HepG2 (cell line): Measurements from ENCODE around the gene INTS2. TPM values are rescaled to one million over a fixed set of nuclear protein-coding genes. Genes with fewer than 3 reads are reported as not detected.
A peak's percentile ranks its signal among the peaks of the same experiment; 100 is the strongest.

Experiments used
- GABPA ChIP-seq, 2 experiments: IDR thresholded peaks; 2 replicates each; pipeline ENCODE4 v1.6.1; 2011 to 2016; ENCODE audit warnings: low read depth in 2 of 2, low read length in 1 of 2, missing biosample characterization in 1 of 2, missing genetic modification characterization in 1 of 2
- SMARCE1 ChIP-seq: fragments of 450-650 bp; IDR thresholded peaks from 2 replicates; pipeline ENCODE4 v1.6.1; 2017; ENCODE audit warnings: borderline replicate concordance
- ZBTB1 ChIP-seq: sonication (generic); formaldehyde crosslinking; IDR thresholded peaks from 2 replicates; pipeline ENCODE4 v1.4.0; 2020; ENCODE audit warnings: missing genetic modification reagents, borderline replicate concordance
- ZNF30 ChIP-seq: sonication (generic); formaldehyde crosslinking; IDR thresholded peaks from 2 replicates; pipeline ENCODE4 v1.5.0; 2020; ENCODE audit warnings: mild to moderate bottlenecking, missing genetic modification reagents
- ZNF652 ChIP-seq: IDR thresholded peaks from 2 replicates; pipeline ENCODE4 v1.6.1; 2016; ENCODE audit warnings: low read depth, borderline replicate concordance
- ZNF770 ChIP-seq: sonication (generic); formaldehyde crosslinking; IDR thresholded peaks from 2 replicates; pipeline ENCODE4 v1.5.0; 2020; ENCODE audit warnings: mild to moderate bottlenecking, missing genetic modification reagents
- ZSCAN31 ChIP-seq: sonication (generic); formaldehyde crosslinking; IDR thresholded peaks from 2 replicates; pipeline ENCODE4 v1.5.0; 2020; ENCODE audit warnings: low read depth, mild to moderate bottlenecking, missing genetic modification reagents
- polyA plus RNA-seq, 8 experiments: library from polyadenylated mRNA; depleted of rRNA in 3 of 8; stranded (reverse) in 7 of 8; unstranded in 1 of 8; fragments of >200 nt; fragmentation: Illumina TruSeq in 4 of 8; extraction: Trizol in 4 of 8; gene quantifications; 2 replicates each; pipeline versions ENCODE4 v1.2.1 to v1.2.3, GENCODE V29; 2011 to 2016; ENCODE audit warnings: low read depth in 4 of 8, missing spikeins in 1 of 8, mixed read lengths in 1 of 8; ENCODE audit not compliant: insufficient read depth in 1 of 8
- total RNA-seq, 5 experiments: library from RNA; depleted of rRNA; stranded (reverse); fragments of >200 nt; fragmentation: Illumina TruSeq; extraction: Trizol; gene quantifications; 2 replicates each; pipeline ENCODE4 v1.2.3, GENCODE V29; 2016; ENCODE audit warnings: low read depth in 1 of 5
- TF ChIP-seq, protein P1 (sequence below): sonication (generic); formaldehyde crosslinking; IDR thresholded peaks from 2 replicates; pipeline ENCODE4 v1.5.1; 2020; ENCODE audit warnings: mild to moderate bottlenecking, missing genetic modification reagents, moderate library complexity
- TF ChIP-seq, protein P2 (sequence below), 2 experiments: sonication (generic) in 1 of 2; formaldehyde crosslinking in 1 of 2; IDR thresholded peaks; 2 replicates each; pipeline versions ENCODE4 v1.6.1 to v1.9.0; 2014 to 2022; ENCODE audit warnings: antibody characterized with exemption in 1 of 2, borderline replicate concordance in 1 of 2, inconsistent platforms in 1 of 2, low read depth in 1 of 2, missing genetic modification reagents in 1 of 2
- TF ChIP-seq, protein P3 (sequence below): sonication (generic); formaldehyde crosslinking; IDR thresholded peaks from 2 replicates; pipeline ENCODE4 v1.5.0; 2020; ENCODE audit warnings: mild to moderate bottlenecking, low read depth, missing genetic modification reagents, borderline replicate concordance
- TF ChIP-seq, protein P4 (sequence below): sonication (generic); formaldehyde crosslinking; IDR thresholded peaks from 2 replicates; pipeline ENCODE4 v1.8.1; 2023; ENCODE audit warnings: mild to moderate bottlenecking, missing genetic modification reagents
- TF ChIP-seq, protein P5 (sequence below): sonication (generic); formaldehyde crosslinking; IDR thresholded peaks from 2 replicates; pipeline ENCODE4 v1.5.0; 2020; ENCODE audit warnings: missing genetic modification reagents
- TF ChIP-seq, protein P6 (sequence below): IDR thresholded peaks from 2 replicates; pipeline ENCODE4 v1.6.1; 2016

INTS2 gene
- total and polyA plus RNA-seq, 2 of the 13 experiments (the other 11 are each of a cell fraction or from before 2014, with no cell fraction given), result 20.5 to 30.2 TPM

DNA sequence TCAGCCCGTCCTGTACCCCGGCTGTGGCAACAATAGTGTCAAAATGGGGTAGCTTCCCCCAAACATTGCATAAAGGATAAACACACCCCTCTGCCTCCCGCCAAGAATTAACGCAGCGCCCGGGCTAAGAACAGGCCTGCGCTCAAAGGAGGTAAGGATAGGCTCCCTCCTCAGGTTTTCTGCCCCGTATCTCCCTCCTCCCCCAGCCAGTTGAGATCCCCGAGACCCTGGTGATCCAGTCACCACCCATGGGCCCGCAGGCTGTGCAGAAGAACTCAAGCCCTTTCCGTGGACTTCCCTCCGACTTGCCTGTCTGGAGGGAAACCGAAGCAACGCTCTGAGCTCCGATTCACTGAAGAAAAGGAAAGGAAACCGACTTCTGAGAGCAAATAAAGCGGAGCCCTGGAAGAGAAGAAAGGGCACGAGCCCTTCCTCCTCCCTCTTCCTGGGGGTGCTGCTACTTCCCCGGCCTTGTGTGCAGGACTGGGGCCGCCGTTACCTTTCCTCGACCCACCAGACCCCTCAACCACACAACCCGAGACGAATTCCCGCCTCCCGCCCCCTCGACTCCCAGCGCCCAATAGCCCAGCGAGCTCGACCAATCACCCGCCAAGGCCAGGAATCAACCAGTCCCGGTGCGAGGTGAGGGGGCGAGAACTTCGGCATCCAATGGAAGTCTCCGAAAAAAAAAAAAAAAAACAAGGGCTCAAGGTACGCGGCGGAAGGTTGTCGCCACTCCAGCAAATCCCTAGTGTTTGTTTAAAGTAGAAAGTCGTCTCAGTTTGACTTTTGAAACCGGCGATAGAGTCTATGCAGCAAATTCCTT is 64.6 kb downstream of the INTS2 start, which contains the start of gene BRIP1 (continued):
- TF ChIP-seq ZNF30 (CRISPR knock-in tag) (no peak), GABPA (IDR thresholded peaks at IDR 0.05; ENCODE audit: low read depth, low read length) (no peak), GABPA (CRISPR knock-in tag; IDR thresholded peaks at IDR 0.05; ENCODE audit: low read depth) (peak; percentile 58; the same call in 1 of the 2 replicates), SMARCE1 (no peak), ZSCAN31 (CRISPR knock-in tag) (no peak; the same call in 1 of the 2 replicates), ZBTB1 (no peak), ZNF770 (CRISPR knock-in tag) (0 out of 2 replicates have a peak, but pooled peaks have one; percentile 23), ZNF652 (CRISPR knock-in tag) (no peak)
- TF ChIP-seq, protein P1, sequence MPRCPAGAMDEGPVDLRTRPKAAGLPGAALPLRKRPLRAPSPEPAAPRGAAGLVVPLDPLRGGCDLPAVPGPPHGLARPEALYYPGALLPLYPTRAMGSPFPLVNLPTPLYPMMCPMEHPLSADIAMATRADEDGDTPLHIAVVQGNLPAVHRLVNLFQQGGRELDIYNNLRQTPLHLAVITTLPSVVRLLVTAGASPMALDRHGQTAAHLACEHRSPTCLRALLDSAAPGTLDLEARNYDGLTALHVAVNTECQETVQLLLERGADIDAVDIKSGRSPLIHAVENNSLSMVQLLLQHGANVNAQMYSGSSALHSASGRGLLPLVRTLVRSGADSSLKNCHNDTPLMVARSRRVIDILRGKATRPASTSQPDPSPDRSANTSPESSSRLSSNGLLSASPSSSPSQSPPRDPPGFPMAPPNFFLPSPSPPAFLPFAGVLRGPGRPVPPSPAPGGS (CRISPR knock-in tag), result peak; percentile 56; the same call in 1 of the 2 replicates
- TF ChIP-seq, protein P2, sequence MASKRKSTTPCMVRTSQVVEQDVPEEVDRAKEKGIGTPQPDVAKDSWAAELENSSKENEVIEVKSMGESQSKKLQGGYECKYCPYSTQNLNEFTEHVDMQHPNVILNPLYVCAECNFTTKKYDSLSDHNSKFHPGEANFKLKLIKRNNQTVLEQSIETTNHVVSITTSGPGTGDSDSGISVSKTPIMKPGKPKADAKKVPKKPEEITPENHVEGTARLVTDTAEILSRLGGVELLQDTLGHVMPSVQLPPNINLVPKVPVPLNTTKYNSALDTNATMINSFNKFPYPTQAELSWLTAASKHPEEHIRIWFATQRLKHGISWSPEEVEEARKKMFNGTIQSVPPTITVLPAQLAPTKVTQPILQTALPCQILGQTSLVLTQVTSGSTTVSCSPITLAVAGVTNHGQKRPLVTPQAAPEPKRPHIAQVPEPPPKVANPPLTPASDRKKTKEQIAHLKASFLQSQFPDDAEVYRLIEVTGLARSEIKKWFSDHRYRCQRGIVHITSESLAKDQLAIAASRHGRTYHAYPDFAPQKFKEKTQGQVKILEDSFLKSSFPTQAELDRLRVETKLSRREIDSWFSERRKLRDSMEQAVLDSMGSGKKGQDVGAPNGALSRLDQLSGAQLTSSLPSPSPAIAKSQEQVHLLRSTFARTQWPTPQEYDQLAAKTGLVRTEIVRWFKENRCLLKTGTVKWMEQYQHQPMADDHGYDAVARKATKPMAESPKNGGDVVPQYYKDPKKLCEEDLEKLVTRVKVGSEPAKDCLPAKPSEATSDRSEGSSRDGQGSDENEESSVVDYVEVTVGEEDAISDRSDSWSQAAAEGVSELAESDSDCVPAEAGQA (IDR thresholded peaks at IDR 0.05; ENCODE audit: low read depth), result no peak
- TF ChIP-seq, protein P2 (CRISPR knock-in tag; IDR thresholded peaks at IDR 0.05; ENCODE audit: borderline replicate concordance), result no peak
- TF ChIP-seq, protein P3, sequence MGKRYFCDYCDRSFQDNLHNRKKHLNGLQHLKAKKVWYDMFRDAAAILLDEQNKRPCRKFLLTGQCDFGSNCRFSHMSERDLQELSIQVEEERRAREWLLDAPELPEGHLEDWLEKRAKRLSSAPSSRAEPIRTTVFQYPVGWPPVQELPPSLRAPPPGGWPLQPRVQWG (CRISPR knock-in tag), result no peak
- TF ChIP-seq, protein P4, sequence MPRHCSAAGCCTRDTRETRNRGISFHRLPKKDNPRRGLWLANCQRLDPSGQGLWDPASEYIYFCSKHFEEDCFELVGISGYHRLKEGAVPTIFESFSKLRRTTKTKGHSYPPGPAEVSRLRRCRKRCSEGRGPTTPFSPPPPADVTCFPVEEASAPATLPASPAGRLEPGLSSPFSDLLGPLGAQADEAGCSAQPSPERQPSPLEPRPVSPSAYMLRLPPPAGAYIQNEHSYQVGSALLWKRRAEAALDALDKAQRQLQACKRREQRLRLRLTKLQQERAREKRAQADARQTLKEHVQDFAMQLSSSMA (CRISPR knock-in tag), result 0 out of 2 replicates have a peak, but pooled peaks have one; percentile 15
- TF ChIP-seq, protein P5, sequence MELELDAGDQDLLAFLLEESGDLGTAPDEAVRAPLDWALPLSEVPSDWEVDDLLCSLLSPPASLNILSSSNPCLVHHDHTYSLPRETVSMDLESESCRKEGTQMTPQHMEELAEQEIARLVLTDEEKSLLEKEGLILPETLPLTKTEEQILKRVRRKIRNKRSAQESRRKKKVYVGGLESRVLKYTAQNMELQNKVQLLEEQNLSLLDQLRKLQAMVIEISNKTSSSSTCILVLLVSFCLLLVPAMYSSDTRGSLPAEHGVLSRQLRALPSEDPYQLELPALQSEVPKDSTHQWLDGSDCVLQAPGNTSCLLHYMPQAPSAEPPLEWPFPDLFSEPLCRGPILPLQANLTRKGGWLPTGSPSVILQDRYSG (CRISPR knock-in tag), result no peak; the same call in 1 of the 2 replicates
- TF ChIP-seq, protein P6, sequence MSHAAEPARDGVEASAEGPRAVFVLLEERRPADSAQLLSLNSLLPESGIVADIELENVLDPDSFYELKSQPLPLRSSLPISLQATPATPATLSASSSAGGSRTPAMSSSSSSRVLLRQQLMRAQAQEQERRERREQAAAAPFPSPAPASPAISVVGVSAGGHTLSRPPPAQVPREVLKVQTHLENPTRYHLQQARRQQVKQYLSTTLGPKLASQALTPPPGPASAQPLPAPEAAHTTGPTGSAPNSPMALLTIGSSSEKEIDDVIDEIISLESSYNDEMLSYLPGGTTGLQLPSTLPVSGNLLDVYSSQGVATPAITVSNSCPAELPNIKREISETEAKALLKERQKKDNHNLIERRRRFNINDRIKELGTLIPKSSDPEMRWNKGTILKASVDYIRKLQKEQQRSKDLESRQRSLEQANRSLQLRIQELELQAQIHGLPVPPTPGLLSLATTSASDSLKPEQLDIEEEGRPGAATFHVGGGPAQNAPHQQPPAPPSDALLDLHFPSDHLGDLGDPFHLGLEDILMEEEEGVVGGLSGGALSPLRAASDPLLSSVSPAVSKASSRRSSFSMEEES (CRISPR knock-in tag), result no peak
